ENCODE data around the gene TMEM196.
"Not testable (repeated sequence)": the region's sequence is repeated elsewhere in the genome, so short reads cannot be mapped to it uniquely, and the experiment has no call there.

The TMEM196 gene

GRCh38 chr7:19707240-19707639 is 66.2 kb downstream of the TMEM196 start:
- DNase-seq (ENCODE audit: low spot score) = no peak

- DNase-seq (ENCODE audit: low spot score) = no peak
Observed at GRCh38 chr7:19705663-19706062, 67.8 kb downstream of the TMEM196 start.

- no peak for DNase-seq (ENCODE audit: low spot score)
Observed at GRCh38 chr7:19701471-19701870, 71.9 kb downstream of the TMEM196 start.

GRCh38 chr7:19700936-19701335 is 72.5 kb downstream of the TMEM196 start:
- no peak for DNase-seq (ENCODE audit: low spot score)

GRCh38 chr7:19698331-19698730 is 75.1 kb downstream of the TMEM196 start:
- DNase-seq (ENCODE audit: low spot score) = no peak

- DNase-seq (ENCODE audit: low spot score) = no peak
Observed at GRCh38 chr7:19696926-19697325, 76.5 kb downstream of the TMEM196 start.

GRCh38 chr7:19692111-19692828 is 81.1 kb downstream of the TMEM196 start:
- DNase-seq (ENCODE audit: low spot score) = no peak

GRCh38 chr7:19690736-19691135 is 82.7 kb downstream of the TMEM196 start:
- no peak for DNase-seq (ENCODE audit: low spot score)

GRCh38 chr7:19689130-19689529 is 84.3 kb downstream of the TMEM196 start:
- DNase-seq (ENCODE audit: low spot score) = not testable (repeated sequence)

GRCh38 chr7:19681596-19681995 is 91.8 kb downstream of the TMEM196 start:
- DNase-seq (ENCODE audit: low spot score) = no peak

- DNase-seq (ENCODE audit: low spot score) = no peak
Observed at GRCh38 chr7:19677180-19677579, 96.2 kb downstream of the TMEM196 start.

GRCh38 chr7:19675816-19676215 is 97.6 kb downstream of the TMEM196 start:
- no peak for DNase-seq (ENCODE audit: low spot score)

- DNase-seq (ENCODE audit: low spot score) = no peak
Observed at GRCh38 chr7:19674266-19674960, 99.0 kb downstream of the TMEM196 start.

- no peak for DNase-seq (ENCODE audit: low spot score)
Observed at GRCh38 chr7:19670806-19671205, 102.6 kb downstream of the TMEM196 start.
